ENCODE data around the gene ROS1. TPM values are rescaled to one million over a fixed set of nuclear protein-coding genes. Genes with fewer than 3 reads are reported as not detected.

The ROS1 gene
- total RNA-seq, 1 experiment from 2014 or later, result not detected

- H3K9me3 ChIP-seq (ENCODE audit: control insufficient read depth, low read depth, low read length), result no peaks in the 10 kb centered on the region
- Mint-ChIP-seq H3K27me3 (ENCODE audit: low read depth) (peaks cover 93% of the 10 kb centered on the region), H3K36me3 (ENCODE audit: insufficient read depth in 1 of 3, low read depth in 3 of 3) (no peaks in the 10 kb centered on the region; a peak in 1 of 7 replicates), H3K27ac (no peak overlapping the region), H3K4me1 (peaks cover 16 to 33% of the 10 kb centered on the region in 2 experiments), H3K9me3 (no peaks in the 10 kb centered on the region; a peak in 1 of 5 replicates), H3K4me3 (peak overlapping the region; percentile 69 to 92)
- H3K4me1 ChIP-seq (ENCODE audit: insufficient read depth, low read length), result no peaks in the 10 kb centered on the region
- no peaks in the 10 kb centered on the region for H3K79me2 ChIP-seq (ENCODE audit: insufficient read depth, low read length)
- DNase-seq, result no peak
- TF ChIP-seq CTCF (conservative IDR thresholded peaks at IDR 0.05), result no peak
- no peak overlapping the region for H2BK15ac ChIP-seq (ENCODE audit: low read depth, low read length)
- peaks cover 59% of the 10 kb centered on the region for H3K27me3 ChIP-seq (ENCODE audit: insufficient read depth, low read length)
- no peak overlapping the region for H2BK20ac ChIP-seq (ENCODE audit: low read depth, low read length, poor library complexity, severe bottlenecking)
- WGBS (ENCODE audit: extremely low coverage, insufficient read length, low lambda C conversion rate), result no CpG with 5 or more reads among the region's 8 CpGs
- no peak overlapping the region for H3K9ac ChIP-seq (ENCODE audit: extremely low read depth, insufficient read length, low read length)
- H3K4me2 ChIP-seq (ENCODE audit: insufficient read depth, insufficient read length, low read length), result peak overlapping the region; percentile 92
- H4K91ac ChIP-seq (ENCODE audit: insufficient read length, low read depth, low read length), result no peak overlapping the region
- no peak overlapping the region for H4K8ac ChIP-seq (replicated peaks; ENCODE audit: insufficient read length, low read depth, low read length)
- no peak overlapping the region for H3K4ac ChIP-seq (ENCODE audit: low read depth, low read length)
- H2BK12ac ChIP-seq (ENCODE audit: insufficient read length, low read depth, low read length), result no peak overlapping the region
- H2BK5ac ChIP-seq (ENCODE audit: insufficient read length, low read length), result no peak overlapping the region
- peaks cover 12% of the 10 kb centered on the region for H3K23me2 ChIP-seq (ENCODE audit: insufficient read length, low read depth, low read length, poor library complexity, severe bottlenecking)
- no peak overlapping the region for H3K18ac ChIP-seq (ENCODE audit: insufficient read length, low read depth, low read length)
- no peak overlapping the region for H3K14ac ChIP-seq (ENCODE audit: insufficient read depth, low read length)
- no peak overlapping the region for H3K56ac ChIP-seq (ENCODE audit: insufficient read length, low read depth, low read length)
- H2AK5ac ChIP-seq (ENCODE audit: insufficient read length, low read length), result no peak overlapping the region
- no peak overlapping the region for H4K5ac ChIP-seq (ENCODE audit: insufficient read length, low read depth, low read length)
- H3K79me1 ChIP-seq (ENCODE audit: insufficient read depth, low read depth, low read length, poor library complexity, severe bottlenecking), result no peaks in the 10 kb centered on the region
- no peak overlapping the region for H3K23ac ChIP-seq (ENCODE audit: insufficient read length, low read depth, low read length)
- H3K27ac ChIP-seq (ENCODE audit: insufficient read length, low read depth, low read length), result no peak overlapping the region
- H2BK120ac ChIP-seq (ENCODE audit: low read depth, low read length, poor library complexity, severe bottlenecking), result no peak overlapping the region
- H4K20me1 ChIP-seq (ENCODE audit: control insufficient read depth, insufficient read depth, insufficient read length), result no peaks in the 10 kb centered on the region
- H3T11ph ChIP-seq (ENCODE audit: low read length), result no peak overlapping the region
- no peak overlapping the region for H2AFZ ChIP-seq (ENCODE audit: low read length)
Measured at GRCh38 chr6:117264369-117264691, 161.4 kb downstream of the ROS1 start.
